ENCODE measurements around the gene FILIP1.

Gene FILIP1

DNA sequence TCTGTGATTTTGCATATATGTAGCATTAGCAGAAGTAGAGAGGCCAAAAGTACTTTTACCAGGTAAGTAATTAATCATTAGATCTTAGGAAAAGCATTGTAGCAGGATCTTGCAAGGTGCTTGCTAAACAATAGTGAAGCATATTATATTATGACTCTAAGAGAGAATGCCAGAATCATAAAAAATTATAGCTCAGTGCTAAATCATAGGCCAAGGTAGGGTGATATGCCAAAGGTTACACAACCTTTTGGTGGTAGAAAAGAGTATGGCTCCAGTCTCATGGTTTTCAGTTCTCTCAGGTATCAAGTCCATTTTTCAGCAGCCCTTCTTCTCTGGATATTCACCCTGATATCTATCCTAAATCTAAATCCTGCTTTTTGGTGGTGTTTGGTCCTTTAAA is 192.1 kb downstream of the FILIP1 start:
- in situ Hi-C loops (cut with MboI; ENCODE audit: low sequenced_read_pairs) = no loop called here

DNA sequence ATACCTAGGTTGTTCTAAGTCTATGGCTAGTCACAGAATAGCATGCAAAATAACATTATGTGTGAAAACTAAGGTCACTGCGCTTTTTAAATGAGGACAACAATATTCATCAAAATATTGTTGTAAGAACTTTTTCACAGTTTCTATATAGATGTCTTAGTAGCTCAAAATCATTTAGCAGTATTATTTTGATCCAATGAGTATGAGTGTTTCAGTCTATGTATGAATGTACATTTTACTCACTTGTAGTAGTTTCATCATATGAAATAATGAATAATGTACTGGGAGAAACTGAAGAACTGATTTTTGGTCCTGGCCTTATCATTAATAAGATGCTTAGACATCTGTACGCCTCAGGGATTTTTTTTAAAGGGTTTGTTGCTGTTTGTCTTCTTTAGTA is 192.5 kb downstream of the FILIP1 start:
- in situ Hi-C loops (cut with MboI; ENCODE audit: low sequenced_read_pairs) = no loop called here

DNA sequence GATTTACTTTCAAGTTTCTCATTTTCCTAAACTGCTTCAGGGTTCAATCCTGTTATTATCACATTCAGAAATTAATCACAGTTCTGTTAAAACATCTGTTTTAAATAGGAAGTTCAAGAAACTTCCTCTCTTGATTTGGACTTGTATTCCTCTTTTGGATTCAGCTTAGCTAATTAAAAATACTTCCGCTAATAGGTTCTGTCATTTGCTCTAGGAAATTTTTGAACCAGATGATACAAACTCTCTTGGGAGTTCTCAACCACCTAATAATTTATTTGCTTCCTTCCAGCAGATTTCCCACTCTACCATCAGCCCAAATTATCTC is 193.1 kb downstream of the FILIP1 start:
- in situ Hi-C loops (cut with MboI; ENCODE audit: low sequenced_read_pairs) = no loop called here

DNA sequence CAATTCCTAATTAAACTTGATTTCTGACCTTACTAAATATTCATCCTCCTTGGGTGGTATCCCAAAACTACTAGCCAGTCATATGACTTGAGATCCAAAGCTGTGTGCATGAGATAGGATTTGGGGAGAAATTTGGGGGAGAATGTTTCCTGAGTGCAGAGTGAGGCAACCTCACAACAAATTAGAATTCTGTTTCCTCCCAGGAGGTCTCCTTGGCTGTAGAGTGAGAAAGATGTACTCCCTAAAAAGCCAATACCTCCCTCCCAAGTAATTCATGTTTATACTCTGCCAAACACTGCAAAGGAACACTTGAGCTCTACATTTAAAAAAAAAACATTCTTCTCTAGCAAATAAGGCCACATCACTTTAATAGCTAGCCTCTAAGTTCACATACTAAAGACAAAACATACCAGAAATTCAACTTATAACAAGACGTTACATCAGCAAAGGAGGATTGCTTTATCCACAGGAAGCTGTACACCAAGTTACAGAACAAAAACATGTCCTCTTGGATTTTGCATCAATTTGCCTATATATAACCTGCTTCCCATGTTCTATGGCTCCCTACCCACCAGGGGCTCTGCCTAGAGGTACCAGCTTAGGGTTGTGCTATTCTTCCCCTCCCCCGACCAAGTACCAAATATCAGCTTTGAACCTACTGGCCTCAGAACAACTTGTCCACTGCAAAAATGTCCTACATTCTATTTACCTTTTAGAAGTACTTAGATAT is 193.6 kb downstream of the FILIP1 start:
- in situ Hi-C loops (cut with MboI; ENCODE audit: low sequenced_read_pairs) = no loop called here

DNA sequence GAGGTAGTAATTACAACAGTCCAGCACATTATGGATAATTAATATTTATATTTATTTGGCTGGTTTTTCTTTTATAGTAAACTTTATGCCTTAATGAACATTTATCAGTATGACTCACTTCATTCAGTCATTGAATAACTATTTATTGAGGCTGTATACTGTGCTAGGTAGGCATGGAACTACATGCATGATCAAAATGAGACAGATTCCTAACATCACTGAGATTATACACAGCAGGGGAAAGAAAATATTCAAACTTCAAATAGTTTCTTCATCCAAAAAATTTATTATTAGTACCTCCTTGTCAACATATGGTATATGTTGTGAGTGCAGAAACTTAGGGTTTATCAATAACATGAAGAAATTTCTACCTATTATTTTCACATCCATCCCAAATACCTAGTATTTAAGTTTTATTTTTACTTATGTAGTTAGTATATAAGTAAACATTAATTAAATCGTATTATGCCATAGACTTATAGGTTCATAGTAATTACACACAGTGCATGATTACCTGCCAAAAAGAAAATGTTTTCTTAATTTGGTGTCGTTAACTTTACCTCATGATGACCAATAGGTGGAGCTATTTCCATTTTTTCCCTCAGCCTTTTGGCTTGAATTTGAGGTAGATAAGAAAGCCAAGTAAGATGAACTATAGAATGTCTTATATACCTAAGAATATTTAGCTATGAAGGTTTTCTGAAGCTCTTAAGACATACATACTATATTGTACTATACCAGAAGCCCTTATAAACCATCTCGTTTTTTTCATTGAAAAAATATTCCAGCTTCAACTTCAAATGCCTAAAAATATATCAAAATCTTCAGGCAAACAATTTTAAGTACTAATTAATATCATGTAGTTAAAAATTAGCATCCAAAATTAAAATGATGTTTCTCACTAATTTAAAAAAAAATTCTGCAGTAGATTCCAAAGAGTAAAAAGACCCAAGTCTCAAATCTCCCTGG is 196.5 kb downstream of the FILIP1 start:
- in situ Hi-C loops (cut with MboI; ENCODE audit: low sequenced_read_pairs) = no loop called here

DNA sequence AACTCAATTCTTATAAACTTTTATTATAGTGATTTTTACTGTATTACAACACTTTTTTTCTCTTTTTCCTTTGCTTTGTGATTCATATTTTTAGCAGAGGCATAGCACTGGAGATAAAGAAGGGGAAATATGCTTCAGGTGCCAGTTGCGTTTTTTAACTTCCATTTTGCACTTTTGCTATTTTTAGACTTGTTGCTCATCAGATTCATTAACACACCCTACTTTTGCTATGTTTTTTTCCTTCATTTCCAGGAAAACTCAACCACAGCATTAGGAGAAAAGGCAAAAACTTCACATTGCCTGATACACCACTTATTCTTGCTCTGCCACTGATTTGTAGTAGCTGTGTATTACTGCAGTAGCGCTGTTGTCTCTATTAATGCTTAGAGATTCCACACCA is 201.0 kb downstream of the FILIP1 start:
- in situ Hi-C loops (cut with MboI; ENCODE audit: low sequenced_read_pairs) = no loop called here

DNA sequence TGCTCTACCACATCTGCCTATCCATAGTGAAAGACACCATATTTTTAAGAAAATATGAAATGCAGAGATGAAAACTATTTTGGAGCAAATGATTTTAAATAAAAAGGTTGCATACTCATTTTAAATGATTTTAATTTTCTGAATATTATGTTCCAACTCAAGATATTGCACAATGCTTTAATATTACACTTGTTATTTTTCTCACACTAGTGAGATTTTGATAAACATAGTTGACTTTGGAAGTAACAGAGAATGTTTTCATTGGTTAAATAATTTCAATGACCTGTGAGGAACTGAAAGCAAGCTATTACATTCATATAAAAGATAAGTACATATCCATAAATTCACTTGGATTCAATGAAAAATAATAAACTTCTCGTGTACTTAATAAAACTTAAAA is 201.9 kb downstream of the FILIP1 start:
- in situ Hi-C loops (cut with MboI; ENCODE audit: low sequenced_read_pairs) = no loop called here

DNA sequence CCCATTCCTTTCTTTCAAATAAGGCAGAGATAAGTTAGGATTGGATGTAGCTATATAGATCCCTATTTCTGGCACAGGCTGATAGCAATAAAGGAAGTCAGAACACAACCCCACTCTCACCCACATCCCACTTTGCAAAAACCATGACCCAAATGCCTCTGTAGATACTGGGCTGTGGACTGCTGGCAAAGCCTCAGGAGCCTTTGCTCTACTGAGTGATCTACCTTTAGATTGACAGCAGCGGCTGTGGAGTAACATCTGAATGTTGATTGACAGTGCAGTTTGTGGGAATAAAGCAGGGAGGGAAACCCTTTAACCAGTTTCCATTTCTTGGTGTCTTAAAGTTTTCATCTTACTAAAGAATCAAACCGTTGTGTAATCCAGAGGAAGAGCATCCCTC is 202.3 kb downstream of the FILIP1 start:
- in situ Hi-C loops (cut with MboI; ENCODE audit: low sequenced_read_pairs) = no loop called here

DNA sequence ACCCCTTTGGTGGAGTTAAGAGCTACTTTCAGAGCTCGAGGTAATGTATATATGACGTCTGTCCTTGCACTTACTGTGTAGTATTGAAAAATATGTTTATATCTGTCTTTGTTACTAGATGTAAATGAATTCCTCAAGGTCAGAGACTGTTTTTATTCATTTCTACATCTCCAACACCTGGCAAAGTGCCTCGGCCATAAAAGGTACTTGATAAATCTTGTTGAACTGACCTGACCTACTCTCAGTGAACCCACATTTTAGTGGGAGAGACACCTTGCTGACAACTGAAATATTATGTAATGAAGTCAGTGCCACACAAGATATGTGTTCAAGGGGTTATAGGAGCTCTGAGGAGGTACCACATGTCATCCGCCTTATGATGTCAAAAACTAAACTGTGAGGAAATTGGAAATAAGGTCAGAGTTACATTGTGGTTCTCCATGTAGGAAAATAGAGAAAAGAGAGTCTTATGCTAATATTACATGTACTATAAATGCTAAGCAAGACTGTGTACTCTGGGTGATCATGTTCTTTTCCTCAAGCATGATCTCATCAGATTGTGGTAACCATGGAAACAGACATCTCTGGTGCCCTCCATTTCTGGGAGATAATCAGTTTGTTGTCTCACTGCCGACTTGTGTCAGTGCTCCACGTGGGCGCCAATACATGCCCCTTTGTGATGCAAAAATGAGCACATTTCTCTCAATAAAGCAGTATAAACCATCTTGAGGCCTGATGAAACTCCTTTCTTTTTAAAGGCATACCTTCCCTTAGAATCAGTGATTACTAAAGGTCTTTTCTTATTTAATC is 203.3 kb downstream of the FILIP1 start:
- in situ Hi-C loops (cut with MboI; ENCODE audit: low sequenced_read_pairs) = no loop called here

DNA sequence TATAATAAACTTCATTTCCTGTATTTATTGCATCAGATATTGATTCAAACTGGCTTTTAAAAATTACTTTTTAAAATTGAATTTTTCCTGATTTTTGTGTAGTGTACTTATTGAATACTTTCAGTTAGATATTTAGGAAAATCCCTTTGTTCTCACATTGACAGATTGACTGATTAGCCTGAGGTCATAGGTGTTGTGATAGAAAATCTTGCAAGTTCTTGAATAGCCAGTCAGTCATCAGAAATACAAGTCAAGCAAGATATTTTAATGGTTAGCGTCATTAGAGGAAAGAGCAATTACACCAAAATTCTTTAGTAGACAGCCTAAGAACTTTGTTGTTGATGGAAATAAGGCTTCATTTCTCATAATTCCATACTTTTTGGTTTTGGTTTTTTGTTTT is 205.6 kb downstream of the FILIP1 start:
- in situ Hi-C loops (cut with MboI; ENCODE audit: low sequenced_read_pairs) = no loop called here

DNA sequence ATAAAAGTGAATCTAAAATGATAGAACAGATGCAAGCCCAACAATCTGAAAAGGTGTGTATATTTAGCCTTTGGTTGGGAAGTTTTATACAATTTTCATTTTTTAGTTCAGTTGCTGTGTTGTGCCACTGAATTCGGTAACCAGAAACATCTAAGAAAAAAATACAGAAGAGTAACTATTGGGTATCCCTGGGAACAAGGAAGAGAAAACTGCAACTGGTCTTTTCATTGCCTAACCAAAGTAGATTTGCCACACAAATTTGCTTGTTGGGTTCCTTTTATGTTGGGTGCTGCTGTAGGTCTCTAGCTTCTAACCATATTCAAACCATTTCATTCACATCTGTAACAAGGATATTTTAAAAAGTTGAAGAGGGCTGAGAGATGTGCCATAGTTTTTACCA is 206.2 kb downstream of the FILIP1 start:
- in situ Hi-C loops (cut with MboI; ENCODE audit: low sequenced_read_pairs) = no loop called here

DNA sequence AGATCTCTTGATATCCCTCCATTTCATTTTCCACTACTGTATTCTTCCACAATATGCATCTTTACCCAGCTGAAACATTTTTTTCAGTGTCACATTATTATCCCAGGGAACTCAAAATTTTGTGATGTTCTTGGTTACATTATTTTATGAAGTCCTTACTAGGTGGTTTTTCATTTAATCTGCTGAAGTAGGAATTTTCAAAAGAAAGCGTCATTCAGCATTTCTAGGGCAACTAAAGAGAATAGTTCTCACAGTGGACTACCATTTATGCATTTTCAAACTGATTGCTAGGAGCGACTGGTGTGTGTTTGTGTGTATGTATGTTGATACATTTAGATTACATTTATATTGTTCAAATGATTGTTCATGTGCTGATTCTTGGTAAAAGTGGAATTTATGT is 206.6 kb downstream of the FILIP1 start:
- in situ Hi-C loops (cut with MboI; ENCODE audit: low sequenced_read_pairs) = no loop called here

DNA sequence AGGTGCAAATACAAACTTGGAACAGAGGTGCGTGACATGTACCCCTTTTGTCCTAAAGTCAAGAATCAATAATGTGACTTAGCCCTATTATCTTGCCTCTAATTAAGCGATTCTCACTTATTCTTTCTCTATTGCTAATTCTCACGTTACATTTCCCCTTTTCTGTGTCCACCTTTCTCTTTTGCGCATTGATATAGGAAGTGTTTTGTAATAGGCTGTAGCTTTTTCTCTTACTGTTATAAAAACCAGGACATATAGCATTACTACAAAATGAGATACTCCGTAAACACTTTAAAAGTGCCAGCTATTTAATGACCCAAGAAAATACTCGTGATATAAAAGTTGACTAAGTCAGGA is 208.3 kb downstream of the FILIP1 start:
- in situ Hi-C loops (cut with MboI; ENCODE audit: low sequenced_read_pairs) = no loop called here

DNA sequence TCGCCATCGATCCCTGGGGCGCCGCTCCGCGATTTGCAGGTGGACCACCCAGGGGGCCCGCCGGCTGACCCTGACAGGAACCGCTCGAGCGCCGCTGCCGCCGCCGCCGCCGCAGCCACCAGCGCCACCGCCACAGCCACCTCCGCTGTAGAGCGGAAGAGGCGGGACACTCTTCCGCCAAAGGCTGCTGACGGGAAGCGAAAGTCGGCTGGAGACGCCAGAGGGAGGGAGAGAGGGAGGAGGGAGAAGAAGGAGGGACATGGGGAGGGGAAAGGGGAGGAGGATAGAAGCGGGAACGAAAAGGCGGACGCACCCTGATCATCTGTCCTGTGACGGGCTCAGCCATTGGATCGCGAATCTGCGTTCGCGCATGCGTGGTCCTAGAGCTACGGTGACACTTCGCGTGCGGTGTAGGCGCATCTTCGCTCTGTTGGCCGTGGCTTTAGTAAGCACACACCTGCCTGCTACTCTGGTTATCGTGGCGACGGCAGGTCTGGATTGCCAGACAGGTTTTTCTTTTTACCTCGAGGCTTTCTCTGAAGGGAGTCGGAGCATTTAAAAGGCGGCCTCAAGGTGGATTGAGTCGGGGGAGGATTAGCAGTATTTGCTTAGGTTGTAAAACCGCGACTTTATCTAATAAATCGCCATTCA is 208.8 kb downstream of the FILIP1 start, which contains the start of gene TMEM30A:
TMEM30A (minus strand) TSS at position 161 of the 651 bp plus-strand sequence; CDS start at position 7, 154 bp downstream.
- in situ Hi-C loops (cut with MboI; ENCODE audit: low sequenced_read_pairs) = no loop called here

DNA sequence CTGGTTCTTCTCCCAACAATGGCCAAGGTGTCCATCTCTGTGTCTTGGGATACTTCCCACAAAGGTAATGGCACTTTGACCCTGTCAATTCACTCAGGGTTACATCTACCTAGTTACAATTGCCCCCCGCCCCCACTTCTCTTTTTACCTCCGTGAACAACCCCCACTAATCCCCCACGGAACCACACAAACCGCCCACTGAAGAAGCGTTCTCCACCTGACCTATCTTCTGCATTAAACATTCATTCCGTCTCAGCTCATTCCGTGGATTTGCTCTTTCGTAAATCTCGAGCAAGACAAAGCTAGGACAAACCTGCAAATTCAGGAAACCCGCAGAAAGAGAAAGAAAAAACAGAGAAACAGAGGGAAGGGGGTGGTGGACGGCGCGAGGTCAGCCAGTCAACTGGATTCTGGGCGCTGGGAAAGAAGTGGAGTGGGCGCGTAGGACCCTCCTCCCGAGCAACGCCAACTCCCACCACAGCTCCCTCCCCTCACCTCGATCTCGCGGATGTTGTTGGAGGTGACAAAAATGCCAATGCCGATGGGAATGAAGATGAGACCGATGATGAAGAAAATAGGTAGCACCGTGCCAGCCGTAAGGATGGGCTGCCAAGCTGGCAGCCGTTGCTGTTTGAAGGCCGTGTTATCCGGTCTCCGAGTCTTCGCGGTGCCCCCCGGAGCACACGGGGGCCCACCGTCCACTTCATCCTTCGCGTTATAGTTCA is 209.5 kb downstream of the FILIP1 start:
- in situ Hi-C loops (cut with MboI; ENCODE audit: low sequenced_read_pairs) = no loop called here

DNA sequence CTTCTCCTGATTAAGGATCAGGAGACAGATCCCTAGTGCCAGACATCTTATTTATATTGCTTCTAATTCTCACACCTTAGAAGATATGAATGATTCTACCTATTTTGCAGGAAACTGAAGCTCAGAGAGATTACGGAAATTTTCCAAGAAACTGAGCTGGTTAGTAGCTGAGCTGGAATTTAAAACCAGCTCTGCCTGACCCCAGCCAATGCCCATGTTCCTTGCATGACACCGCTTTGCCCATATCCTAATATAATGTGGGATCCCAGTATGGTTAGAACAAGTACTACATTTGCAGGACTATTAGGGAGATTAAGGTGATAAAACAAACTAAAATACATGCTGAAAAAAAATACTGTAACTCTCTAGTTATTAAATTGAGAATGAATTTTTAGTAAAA is 210.9 kb downstream of the FILIP1 start:
- in situ Hi-C loops (cut with MboI; ENCODE audit: low sequenced_read_pairs) = no loop called here

DNA sequence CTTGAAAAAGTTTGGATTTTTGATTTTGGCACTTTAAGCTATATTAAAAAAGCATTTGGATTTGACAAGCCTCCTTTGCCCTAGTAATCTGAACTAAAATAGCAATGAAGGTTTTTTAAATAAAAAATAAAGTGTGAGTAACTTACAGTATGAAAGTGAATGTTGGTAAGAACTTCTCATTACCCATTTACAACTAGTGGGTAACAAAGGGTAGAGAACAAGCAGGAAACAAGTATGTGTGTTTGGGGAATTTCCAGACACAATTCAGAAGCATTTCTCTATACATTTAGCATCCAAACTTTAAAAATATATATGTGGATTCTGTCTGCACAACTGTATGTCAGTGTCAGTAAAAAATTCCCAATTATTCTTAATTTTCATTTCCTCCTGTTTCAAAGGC is 211.9 kb downstream of the FILIP1 start:
- in situ Hi-C loops (cut with MboI; ENCODE audit: low sequenced_read_pairs) = no loop called here

DNA sequence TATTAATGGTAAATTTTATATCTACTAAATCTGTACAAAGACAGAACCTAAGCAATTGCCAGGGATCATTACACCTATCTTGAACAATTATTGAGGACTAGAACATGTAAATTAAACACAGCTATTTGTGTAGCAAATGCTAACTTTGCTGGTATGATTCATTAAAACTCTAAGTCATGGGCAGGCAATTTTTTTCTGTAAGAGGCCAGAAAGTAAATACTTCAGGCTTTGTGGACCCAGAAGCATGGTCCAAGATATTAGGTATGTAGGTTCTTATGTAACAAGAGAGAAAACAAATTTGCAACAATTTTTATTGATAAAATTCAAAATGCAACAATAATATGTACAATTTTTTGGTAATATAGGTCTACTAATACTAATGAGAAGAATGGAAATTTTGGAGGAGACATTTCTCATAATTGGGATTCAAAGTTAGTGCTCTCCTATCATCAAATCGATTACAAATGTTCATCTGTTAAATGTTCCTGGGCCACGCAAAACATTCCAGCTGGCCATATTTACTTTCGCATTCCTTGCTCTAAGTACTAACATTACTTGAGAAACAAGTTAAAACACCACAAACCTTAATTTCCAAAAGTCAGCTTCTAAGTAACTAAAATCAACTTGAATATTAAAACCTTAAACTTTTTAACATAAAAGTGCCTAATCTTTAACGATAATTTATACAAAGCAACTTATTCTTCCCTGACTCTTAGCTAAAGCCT is 213.3 kb downstream of the FILIP1 start:
- in situ Hi-C loops (cut with MboI; ENCODE audit: low sequenced_read_pairs) = no loop called here

DNA sequence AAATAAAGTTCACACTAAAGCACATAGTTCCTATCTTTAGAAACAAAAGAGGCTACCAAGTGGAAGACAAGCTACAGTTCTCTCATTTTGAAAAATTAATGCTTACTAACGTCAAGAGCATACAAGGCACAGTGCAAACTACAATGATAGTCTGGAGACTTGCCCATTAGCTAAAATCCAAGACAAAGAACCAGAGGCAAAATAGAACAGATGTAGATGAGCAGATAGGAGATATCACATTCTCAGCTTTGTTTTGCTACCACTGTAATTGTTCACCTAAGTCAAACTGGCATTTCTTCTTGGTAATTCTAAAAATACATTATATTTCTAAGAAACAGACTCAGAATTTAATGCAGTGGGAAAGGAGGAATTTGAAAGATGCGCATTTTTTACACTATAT is 214.2 kb downstream of the FILIP1 start:
- in situ Hi-C loops (cut with MboI; ENCODE audit: low sequenced_read_pairs) = no loop called here

Data from HL-60/S4 treated with retinoic acid at 250 ng/mL for 4 days and 3 days (cell line).